ENCODE results near the gene CSHL1.
"Not testable (repeated sequence)": the region's sequence is repeated elsewhere in the genome, so short reads cannot be mapped to it uniquely, and the experiment has no call there.

CSHL1 gene

GRCh38 chr17:63914471-63914870 lies 3.4 kb upstream of the CSHL1 start:
- Histone ChIP-seq H2AFZ (no peak overlapping the region), H3K79me2 (no peaks in the 10 kb centered on the region), H3K36me3 (ENCODE audit: control insufficient read depth, insufficient read depth, low read length) (no peaks in the 10 kb centered on the region), H3K9ac (no peak overlapping the region), H3K4me1 (peaks cover 3% of the 10 kb centered on the region), H3K27ac (no peak overlapping the region), H3K4me3 (ENCODE audit: low read depth, low read length) (no peak overlapping the region), H3K9me3 (ENCODE audit: control insufficient read depth, low read length) (no peaks in the 10 kb centered on the region), H3K4me2 (ENCODE audit: low read length) (no peak overlapping the region), H3K27me3 (ENCODE audit: control insufficient read depth, insufficient read depth, low read length) (no peaks in the 10 kb centered on the region)
- no peak for TF ChIP-seq CTCF (IDR thresholded peaks at IDR 0.05)

GRCh38 chr17:63911657-63912100 lies 621 bp upstream of the CSHL1 start:
- H3K27ac ChIP-seq: no peak overlapping the region
- H3K9ac ChIP-seq: no peak overlapping the region
- H3K27me3 ChIP-seq (ENCODE audit: control insufficient read depth, insufficient read depth, low read length): no peaks in the 10 kb centered on the region
- H3K79me2 ChIP-seq: no peaks in the 10 kb centered on the region
- no peaks in the 10 kb centered on the region for H3K36me3 ChIP-seq (ENCODE audit: control insufficient read depth, insufficient read depth, low read length)
- H3K4me3 ChIP-seq (ENCODE audit: low read depth, low read length): no peak overlapping the region
- H3K4me1 ChIP-seq: peaks cover 3% of the 10 kb centered on the region
- TF ChIP-seq CTCF (IDR thresholded peaks at IDR 0.05): peak; percentile 60
- H3K4me2 ChIP-seq (ENCODE audit: low read length): no peak overlapping the region
- H3K9me3 ChIP-seq (ENCODE audit: control insufficient read depth, low read length): no peaks in the 10 kb centered on the region
- H2AFZ ChIP-seq: no peak overlapping the region

- Histone ChIP-seq H3K4me2 (ENCODE audit: low read length) (no peak overlapping the region), H3K36me3 (ENCODE audit: control insufficient read depth, insufficient read depth, low read length) (no peaks in the 10 kb centered on the region), H3K4me1 (peaks cover 3% of the 10 kb centered on the region), H3K9me3 (ENCODE audit: control insufficient read depth, low read length) (no peaks in the 10 kb centered on the region), H3K4me3 (ENCODE audit: low read depth, low read length) (no peak overlapping the region), H3K9ac (no peak overlapping the region), H3K27me3 (ENCODE audit: control insufficient read depth, insufficient read depth, low read length) (no peaks in the 10 kb centered on the region), H3K79me2 (no peaks in the 10 kb centered on the region), H2AFZ (no peak overlapping the region), H3K27ac (no peak overlapping the region)
- no peak for TF ChIP-seq CTCF (IDR thresholded peaks at IDR 0.05)
Observed at GRCh38 chr17:63910096-63910495, 962 bp downstream of the CSHL1 start.

GRCh38 chr17:63909586-63909985 lies 1.5 kb downstream of the CSHL1 start:
- H2AFZ ChIP-seq: peak overlapping the region; percentile 38
- not testable (repeated sequence) for H3K4me3 ChIP-seq (ENCODE audit: low read depth, low read length); H3K4me1 ChIP-seq; H3K9me3 ChIP-seq (ENCODE audit: control insufficient read depth, low read length); H3K9ac ChIP-seq; H3K27me3 ChIP-seq (ENCODE audit: control insufficient read depth, insufficient read depth, low read length); H3K79me2 ChIP-seq; H3K4me2 ChIP-seq (ENCODE audit: low read length); H3K27ac ChIP-seq; H3K36me3 ChIP-seq (ENCODE audit: control insufficient read depth, insufficient read depth, low read length)

GRCh38 chr17:63907161-63907778 lies 3.8 kb downstream of the CSHL1 start:
- not testable (repeated sequence) for H3K4me3 ChIP-seq (ENCODE audit: low read depth, low read length); H3K4me1 ChIP-seq; H3K27ac ChIP-seq; H3K79me2 ChIP-seq; H3K27me3 ChIP-seq (ENCODE audit: control insufficient read depth, insufficient read depth, low read length); H2AFZ ChIP-seq; H3K9ac ChIP-seq; H3K9me3 ChIP-seq (ENCODE audit: control insufficient read depth, low read length); H3K4me2 ChIP-seq (ENCODE audit: low read length); H3K36me3 ChIP-seq (ENCODE audit: control insufficient read depth, insufficient read depth, low read length)

GRCh38 chr17:63904796-63905195 lies 6.3 kb downstream of the CSHL1 start:
- H3K27me3 ChIP-seq (ENCODE audit: control insufficient read depth, insufficient read depth, low read length); H2AFZ ChIP-seq; H3K79me2 ChIP-seq; H3K9ac ChIP-seq; H3K4me3 ChIP-seq (ENCODE audit: low read depth, low read length); H3K27ac ChIP-seq; H3K4me1 ChIP-seq; H3K9me3 ChIP-seq (ENCODE audit: control insufficient read depth, low read length); H3K36me3 ChIP-seq (ENCODE audit: control insufficient read depth, insufficient read depth, low read length); H3K4me2 ChIP-seq (ENCODE audit: low read length): not testable (repeated sequence)
